CD4-positive, alpha-beta T cell treated with Interferon gamma for 1 hour (primary cell): ENCODE measurements around the gene KIAA0232.
"Not testable (repeated sequence)": the region's sequence is repeated elsewhere in the genome, so short reads cannot be mapped to it uniquely, and the experiment has no call there.

Experiments
- DNase-seq: peaks from one replicate; pipeline ENCODE4 v3.0.0-alpha.2; 2020

Gene KIAA0232

GRCh38 chr4:6776920-6777635, 5.4 kb upstream of the KIAA0232 start:
- DNase-seq = no peak

- peak; percentile 11 for DNase-seq
Observed at GRCh38 chr4:6777636-6778281, 4.8 kb upstream of the KIAA0232 start.

GRCh38 chr4:6778435-6778834, 4.1 kb upstream of the KIAA0232 start:
- DNase-seq = no peak

DNA sequence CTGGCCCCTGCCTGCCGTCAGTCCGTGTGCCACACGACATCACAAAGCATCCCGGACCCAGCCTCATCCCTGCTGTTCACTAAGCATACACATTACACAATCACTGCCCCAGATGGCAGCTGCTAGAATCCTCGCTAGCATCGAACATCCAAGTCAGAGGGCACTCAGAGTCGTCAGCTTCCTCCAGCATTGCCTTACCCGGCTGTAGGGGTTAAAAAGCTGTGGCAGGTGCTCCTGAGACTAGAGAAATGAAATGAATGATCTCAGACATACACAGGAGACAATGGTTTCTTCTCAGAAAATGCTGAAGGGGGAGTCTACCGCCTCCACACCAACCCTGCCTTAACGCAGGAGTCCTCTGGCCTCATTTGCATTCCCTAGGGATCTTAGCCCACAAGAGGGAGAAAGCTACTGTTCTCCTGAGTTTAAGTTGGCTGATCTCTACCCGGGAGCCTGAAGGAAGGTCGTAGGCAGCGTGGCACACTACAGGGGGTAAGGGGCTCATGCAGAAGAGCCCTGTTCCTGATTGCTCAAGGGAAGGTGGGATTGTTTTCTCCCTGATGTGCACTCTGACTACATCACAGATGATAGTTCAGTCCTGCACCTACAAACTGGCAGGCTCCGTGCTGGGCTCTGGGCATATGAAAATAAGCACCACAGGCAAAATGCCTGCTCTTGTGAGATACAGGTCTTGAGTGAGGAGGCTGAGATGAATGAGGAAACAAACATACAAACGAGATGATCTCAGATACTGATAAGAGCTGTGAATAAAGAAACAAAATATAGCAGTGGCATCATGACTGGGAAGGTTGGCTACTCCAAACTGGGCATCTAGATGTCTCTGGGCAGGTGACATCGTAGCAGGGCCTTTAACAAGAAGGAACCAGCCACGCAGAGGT, 2.6 kb upstream of the KIAA0232 start:
- no peak for DNase-seq

- no peak for DNase-seq
Observed at GRCh38 chr4:6781113-6781512, 1.4 kb upstream of the KIAA0232 start.

DNA sequence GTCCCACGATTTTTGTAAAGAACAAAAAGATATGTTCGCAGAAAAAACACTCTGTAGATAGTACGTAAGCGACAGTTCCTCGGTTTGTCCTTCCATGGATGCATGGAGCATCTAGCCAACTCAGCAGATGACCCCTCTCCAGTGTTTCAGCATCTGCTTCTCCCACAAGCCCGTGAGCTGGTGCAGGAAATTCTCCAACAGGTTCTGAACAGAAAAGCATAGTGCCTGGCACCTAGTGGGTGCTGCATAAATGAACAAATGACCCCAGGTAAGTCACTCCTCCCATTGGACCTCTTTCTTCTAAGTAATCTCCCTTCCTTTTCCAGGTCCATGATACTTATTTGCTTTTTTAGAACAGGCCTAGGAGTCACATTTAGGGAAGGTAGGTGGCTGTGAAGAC, 966 bp upstream of the KIAA0232 start:
- no peak for DNase-seq

- DNase-seq = no peak
Observed at GRCh38 chr4:6782846-6783110, 251 bp downstream of the KIAA0232 start.

DNA sequence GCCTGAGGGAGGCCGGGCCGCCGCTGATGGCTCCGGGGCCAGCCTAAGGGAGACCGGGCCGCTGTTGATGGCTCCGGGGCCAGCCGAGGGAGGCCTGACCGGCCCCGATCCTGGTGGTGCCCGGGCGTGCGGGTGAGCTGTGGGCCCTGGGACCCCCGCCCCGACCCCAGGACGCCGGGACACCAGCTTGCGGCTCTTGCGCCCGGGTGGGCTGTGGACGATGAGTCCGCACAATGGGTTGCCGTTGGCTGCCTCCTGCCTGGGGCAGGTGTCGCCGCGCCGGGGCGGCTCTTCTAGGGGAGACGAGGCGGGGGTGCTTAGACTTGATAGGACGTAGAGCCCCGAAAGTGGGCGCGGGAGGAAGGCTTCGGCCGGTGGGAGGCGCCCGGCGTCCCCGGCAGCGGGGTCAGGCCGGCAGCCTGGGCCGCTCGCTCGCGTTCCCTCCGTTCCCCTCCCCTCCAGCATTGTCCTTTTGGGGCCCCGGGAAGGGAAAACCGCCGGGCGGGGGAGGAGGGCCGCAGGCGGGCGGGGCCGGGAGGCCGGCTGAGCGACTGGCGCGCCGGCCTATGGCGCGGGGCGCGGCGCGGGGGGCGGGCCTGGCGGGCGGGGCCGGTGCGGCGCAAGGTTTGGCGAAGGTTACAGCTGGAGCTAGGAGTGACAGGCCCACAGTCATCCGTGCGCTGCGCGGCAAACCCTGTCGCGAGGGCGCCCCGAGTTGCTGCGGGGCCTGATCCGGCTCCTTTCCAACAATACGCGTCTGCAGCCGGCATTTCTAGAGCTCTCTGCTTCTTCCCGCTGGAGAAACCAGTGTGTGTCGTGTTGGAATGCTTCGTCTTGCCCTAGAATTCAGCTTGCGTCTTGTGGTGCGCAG, 819 bp downstream of the KIAA0232 start:
- peak; percentile 86 for DNase-seq

DNA sequence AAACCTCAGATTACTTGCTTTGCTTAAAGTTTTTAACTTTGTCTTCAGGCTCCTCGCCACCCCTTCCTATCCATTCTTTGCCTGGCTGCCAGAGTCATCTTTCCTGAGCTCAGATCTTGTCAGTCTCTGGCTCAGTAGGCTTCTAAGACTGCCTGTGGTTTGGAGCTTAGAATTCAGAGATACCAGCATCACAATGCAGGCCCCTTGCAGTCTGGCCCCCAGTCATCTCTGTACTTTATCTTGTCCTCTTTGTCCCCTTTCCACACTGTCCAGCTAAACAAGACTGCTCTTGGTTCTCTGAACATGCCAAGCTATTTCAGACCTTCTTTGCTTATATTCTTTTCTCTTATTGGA, 3.0 kb downstream of the KIAA0232 start:
- no peak for DNase-seq

DNA sequence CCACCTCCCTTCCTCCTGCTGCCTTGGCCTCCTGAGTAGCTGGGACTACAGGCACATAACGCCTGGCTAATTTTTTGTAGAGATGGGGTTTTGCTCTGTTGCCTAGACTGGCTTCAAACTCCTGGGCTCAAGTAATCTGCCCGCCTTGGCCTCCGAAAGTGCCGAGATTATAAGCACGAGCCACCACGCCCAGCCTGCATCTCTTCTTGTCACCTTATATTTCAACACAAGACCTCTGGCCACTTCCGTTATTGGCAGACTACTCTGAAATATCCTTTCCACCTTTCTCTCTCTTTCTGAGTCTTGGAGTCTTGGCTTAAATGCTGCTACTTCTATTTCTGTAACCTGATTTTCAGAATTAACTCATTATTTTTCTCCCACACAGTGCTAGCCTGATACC, 5.6 kb downstream of the KIAA0232 start:
- DNase-seq = no peak

GRCh38 chr4:6791245-6791644, 8.7 kb downstream of the KIAA0232 start:
- not testable (repeated sequence) for DNase-seq

DNA sequence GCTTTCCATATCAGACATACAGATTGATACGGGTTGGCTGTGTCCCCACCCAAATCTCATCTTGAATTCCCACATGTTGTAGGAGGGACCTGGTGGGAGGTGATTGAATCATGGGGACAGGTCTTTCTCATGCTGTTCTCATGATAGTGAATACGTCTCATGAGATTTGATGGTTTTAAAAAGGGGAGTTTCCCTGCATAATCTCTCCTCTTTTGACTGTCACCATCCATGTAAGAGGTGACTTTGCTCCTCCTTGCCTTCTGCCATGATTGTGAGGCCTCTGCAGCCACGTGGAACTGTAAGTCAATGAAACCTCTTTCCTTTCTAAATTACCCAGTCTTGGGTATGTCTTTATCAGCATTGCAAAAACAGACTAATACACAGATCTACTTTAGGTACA, 9.3 kb downstream of the KIAA0232 start:
- not testable (repeated sequence) for DNase-seq

- no peak for DNase-seq
Observed at GRCh38 chr4:6794189-6794588, 11.7 kb downstream of the KIAA0232 start.

- no peak for DNase-seq
Observed at GRCh38 chr4:6795821-6796220, 13.3 kb downstream of the KIAA0232 start.

DNA sequence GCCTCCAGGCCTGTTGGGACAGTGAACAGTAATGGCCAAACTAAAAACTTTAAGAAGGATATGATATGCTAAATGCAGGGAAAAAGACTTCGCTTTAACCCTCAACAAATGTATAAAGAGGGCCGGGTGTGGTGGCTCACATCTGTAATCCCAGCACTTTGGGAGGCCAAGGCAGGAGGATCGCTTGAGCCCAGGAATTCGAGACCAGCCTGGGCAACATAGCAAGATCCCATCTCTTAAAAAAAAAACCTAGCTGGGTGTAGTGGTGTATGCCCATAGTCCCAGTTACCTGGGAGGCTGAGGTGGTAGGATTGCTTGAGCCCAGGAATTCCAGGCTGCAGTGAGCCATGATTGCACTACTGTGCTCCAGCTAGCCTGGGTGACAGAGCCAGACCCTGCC, 14.8 kb downstream of the KIAA0232 start:
- not testable (repeated sequence) for DNase-seq

GRCh38 chr4:6799091-6799490, 16.6 kb downstream of the KIAA0232 start:
- no peak for DNase-seq

- DNase-seq = no peak
Observed at GRCh38 chr4:6802025-6802424, 19.5 kb downstream of the KIAA0232 start.

GRCh38 chr4:6802626-6803025, 20.1 kb downstream of the KIAA0232 start:
- no peak for DNase-seq

DNA sequence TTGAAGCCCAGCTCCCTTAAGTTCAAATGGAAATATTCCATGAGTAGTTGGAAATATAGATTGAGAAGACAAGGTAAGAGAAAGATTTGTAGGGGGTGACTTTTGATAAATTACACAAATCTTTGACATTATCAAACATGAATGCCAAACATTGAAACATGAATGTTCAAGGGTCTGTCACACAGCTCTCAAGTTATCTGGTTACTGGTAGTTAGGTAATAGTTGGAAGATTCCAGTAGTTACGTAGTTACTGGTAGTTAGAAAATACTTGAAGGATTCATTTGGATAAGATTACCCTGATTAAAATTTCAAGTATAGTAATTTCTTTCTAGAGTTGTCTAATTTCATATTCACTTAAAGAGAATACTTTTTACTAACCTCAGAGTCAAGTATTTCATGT, 20.7 kb downstream of the KIAA0232 start:
- no peak for DNase-seq

GRCh38 chr4:6804082-6804752, 21.7 kb downstream of the KIAA0232 start:
- DNase-seq = no peak

DNA sequence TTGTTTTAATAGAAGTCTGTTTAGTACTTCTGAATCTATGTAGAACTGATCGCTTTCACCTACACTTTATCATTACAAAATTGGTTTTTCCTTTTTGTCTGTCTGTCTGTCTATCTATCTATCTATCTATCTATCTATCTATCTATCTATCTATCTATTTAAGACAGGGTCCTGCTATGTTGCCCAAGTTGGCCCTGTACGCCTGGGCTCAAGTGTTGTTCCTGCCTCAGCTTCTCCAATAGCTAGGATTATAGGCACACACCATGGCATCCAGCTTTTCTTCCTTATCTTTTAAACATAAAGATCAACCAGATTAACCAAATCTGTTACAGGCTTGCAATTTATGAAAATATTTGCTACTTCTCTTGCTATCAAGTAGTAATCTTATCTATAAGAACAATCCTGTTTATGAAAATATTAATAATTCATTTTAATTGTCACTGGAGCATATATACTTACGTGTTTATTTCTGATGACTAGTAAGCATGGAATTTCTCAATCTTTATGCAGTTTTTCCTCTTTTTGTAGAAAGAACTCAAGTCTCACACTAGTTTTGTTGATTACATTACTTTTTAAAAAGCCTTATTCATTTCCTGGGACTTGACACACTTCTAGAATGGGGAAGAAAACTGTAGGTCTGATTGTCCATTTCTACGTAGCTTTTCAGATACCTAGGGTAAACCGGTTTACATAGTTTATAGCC, 24.5 kb downstream of the KIAA0232 start:
- no peak for DNase-seq

DNA sequence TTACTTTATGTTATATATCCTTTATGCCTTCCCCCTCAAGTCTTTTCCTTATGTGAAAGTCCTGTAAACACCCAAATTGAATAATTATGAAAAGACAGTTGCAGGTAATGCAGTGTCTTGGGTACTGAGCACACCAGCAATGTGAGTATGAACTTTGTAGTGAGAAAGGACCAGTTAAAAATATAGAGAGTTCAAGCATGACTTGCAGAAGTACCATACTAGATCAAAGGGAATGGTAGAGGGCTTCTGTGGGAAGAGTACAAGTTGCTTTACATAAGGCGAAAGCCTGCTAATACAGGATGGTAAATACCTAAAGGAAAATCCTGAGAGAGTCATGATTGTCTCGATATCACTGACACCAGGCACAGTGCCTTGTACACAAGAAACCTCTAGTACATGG, 25.7 kb downstream of the KIAA0232 start:
- DNase-seq = no peak
